Loucy (cell line): Measurements from ENCODE around the gene PPID.

ENCODE experiments used
- CTCF ChIP-seq: fragments of 200-600 bp; sonication (generic); conservative IDR thresholded peaks from 2 replicates; pipeline ENCODE4 v1.5.1; 2014; ENCODE audit warnings: mild to moderate bottlenecking, antibody characterized with exemption, low read length
- EZH2phosphoT487 ChIP-seq: fragments of 200-600 bp; IDR thresholded peaks from 2 replicates; pipeline ENCODE4 v1.6.1; 2018; ENCODE audit warnings: antibody characterized with exemption, mild to moderate bottlenecking, moderate library complexity, borderline replicate concordance

GRCh38 chr4:158762553-158762952 is 39.4 kb upstream of the PPID start:
- TF ChIP-seq CTCF = no peak
- TF ChIP-seq EZH2phosphoT487 = no peak
